Germinal center (tissue), 1 donor: ENCODE data around the gene SNX3.
"Not testable (repeated sequence)": the region's sequence is repeated elsewhere in the genome, so short reads cannot be mapped to it uniquely, and the experiment has no call there.

Experiments used
- DNase-seq: peaks from one replicate; pipeline ENCODE4 v3.0.0; 2012; ENCODE audit warnings: mixed read lengths, low spot score

SNX3 gene

DNA sequence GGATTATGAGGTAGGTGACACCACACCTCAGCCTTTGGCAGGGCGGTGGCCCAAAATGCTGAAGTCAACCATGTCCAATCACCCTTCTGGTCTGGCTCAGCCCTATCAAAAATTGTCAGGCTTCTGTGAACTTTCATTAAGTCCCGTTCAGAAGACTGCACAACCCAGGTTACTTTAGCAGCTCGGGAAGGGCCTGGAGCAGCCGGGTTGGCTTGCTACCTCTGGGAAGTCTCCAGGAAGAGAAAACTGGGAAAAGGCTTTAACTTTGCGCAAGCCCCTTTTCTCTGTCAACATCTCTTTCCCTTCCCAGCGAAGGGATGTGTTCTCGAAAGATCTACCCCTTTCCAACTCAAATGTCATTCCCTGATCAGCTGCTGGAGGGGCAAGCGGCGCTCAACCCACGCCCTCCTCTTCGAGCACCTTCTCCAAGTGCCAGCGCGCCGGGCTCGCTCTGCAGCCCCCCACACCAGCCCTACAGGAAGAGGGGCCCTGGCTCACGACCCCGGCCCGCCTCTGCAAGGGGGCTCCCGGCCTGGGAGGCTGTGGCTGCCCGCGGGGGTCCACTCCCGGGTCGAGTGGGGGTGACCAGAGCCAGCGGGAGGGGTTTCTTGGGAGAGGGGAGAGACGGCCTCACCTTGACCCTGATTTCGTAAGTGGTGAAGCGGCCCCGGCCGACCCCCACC is 573 bp downstream of the SNX3 start:
- DNase-seq: peak; percentile 66

DNA sequence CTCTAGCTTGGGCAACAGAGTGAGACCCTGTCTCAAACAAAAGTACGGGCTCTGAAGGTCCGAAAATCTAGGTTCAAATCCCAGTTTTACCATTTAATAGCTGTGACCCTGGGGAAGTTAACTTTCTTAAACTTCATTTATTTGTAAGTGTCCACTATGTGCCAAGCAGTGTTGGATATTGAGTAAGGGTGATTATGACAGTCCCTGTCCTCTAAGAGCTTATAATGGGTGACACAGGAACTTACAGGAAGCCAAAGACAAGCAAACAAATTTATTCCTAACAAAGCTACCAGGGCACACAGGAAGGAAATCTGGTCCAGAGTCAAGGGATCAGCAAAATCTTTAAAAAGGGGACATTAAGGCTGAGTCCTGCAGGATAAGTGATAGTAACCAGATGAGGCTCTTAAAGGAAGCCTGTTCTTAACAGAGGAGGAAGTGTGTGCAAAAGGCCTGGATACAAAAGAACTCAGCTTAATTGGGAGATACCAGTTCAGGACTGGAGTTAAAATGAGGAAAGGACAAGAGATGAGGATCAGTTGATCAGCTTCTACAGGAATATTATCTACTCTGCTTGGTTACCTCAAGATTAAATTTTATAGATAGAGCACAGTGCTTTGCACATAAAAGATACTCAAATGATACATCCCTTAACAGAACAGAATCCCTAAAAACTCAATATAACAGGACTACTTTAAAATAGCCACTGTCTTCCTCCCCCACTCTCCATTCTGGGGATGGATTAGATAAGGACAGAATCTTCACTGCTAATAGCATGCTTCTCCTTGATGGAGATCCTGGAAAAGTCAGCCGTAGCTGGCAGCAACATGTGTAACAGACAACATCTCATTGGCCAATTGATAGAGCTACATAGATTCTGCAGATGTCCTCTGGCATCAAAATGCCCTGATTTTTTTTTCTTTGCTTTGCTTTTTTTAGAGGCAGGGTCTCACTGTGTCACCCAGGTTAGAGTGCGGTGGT is 6.1 kb downstream of the SNX3 start:
- no peak for DNase-seq

DNA sequence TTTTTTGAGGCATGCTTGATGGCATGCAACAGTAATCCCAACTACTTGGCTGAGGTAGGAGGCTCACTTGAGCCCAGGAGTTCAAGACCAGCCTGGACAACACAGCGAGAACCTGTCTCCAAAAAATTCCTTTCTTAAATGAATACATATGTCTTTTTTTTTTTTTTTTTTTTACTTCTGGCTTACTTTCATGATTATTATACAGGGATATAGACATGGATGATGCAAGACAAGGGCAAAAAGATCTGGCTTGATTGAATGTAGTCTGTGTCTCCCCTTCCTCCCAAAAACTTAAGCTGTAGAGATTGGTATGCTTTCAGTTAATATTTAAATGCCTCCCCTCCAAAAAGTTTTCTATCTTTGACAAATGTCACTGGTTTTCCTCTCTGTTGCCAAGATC is 7.6 kb downstream of the SNX3 start:
- no peak for DNase-seq

DNA sequence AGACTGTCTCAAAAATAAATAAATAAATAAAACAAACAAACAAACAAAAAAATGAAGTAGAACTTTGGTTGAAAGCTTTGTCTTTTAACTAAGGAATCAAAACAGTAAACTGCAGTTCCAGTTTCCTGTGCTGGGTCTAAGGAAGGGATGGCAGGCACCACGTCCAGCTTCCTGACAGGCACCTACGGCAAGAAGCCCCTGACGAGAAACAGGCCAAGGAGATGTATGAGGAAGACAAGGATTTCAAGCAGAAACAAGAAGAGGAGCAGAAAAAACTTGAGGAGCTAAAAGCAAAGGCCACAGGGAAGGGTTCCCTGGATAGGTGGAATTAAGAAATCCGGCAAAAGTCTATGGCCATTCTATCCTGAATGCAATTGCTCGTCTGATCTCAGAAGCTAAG is 8.8 kb downstream of the SNX3 start:
- no peak for DNase-seq

DNA sequence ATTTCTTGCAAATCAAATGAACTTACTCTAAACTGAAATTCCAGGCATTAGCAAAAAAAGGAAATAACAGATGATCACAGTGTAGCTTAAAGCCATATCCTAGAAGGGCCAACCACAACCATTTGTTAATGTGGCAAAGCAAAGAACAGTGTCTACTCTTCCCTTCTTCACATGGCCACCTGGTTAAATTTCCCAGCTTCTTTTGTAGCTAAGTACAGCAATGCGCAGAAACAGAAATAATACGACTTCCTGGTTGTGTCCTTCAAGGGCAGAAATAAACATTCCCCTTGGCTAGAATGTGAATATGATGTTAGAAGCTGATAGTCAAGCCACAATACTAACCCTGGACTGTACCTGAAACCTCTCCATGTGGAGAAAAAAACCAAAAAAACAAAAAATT is 9.6 kb downstream of the SNX3 start:
- no peak for DNase-seq

DNA sequence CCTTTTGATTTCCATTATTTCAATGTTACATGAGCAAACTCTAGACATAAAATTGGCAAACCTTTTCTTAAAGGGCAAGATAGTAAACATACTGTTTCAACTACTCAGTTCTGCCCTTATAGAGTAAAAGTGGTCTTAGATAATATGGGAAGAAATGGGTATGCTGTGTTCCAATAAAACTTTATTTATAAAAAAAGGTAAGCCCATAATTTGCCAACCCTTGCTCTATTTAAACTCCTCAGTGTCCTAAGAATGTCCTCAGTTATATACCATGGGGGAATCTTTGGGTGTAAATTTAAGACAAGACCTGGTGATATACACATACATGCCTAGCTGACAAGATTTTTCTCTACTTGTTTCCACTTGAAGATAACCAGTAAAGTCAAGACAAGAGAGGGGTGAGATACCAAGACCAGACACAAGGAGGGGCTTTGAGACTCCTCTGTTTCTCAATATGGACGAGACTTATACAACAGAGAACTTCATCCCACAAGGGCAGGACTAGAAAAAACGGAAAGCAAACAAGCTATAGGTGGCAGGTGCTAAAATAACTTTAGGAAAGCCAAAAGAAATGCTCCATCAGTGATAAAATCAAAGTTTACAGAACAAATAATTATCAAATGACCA is 10.5 kb downstream of the SNX3 start:
- DNase-seq: peak; percentile 15

DNA sequence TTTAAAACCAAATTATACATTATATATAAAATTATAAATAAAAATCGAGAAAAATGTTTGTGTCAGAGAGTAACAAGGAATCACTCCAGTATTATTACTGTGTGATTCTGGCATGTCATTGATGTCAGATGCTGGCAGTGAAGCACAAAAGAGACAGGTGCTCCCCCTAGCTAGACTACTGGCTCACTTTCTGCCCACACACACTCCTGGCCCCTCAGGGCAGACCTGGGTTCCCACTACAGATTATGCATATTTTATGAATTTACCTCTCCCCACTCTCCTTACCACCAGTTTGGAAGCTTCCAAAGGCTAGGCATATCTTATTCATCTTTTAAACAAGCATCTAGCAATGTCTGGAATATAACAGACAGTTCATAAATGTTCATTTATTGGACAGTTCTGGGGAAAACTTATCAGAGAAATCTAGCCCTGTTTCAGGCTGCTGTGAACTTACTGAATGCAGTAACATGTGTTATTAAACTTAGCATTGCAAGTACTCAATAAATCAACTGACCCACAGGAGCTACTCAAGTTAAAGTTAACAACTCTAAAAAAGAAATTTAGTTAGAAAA is 12.8 kb downstream of the SNX3 start:
- DNase-seq: no peak

DNA sequence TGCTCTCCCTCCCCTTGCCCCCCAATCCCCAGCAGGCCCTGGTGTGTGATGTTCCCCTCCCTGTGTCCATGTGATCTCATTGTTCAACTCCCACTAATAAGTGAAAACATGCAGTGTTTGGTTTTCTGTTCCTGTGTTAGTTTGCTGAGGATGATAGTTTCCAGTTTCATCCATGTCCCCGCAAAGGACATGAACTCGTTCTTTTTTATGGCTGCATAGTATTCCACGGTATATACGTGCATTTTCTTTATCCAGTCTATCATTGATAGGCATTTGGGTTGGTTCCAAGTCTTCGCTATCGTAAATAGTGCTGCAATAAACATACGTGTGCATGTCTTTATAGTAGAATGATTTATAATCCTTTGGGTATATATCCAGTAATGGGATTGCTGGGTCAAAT is 15.7 kb downstream of the SNX3 start:
- not testable (repeated sequence) for DNase-seq

DNA sequence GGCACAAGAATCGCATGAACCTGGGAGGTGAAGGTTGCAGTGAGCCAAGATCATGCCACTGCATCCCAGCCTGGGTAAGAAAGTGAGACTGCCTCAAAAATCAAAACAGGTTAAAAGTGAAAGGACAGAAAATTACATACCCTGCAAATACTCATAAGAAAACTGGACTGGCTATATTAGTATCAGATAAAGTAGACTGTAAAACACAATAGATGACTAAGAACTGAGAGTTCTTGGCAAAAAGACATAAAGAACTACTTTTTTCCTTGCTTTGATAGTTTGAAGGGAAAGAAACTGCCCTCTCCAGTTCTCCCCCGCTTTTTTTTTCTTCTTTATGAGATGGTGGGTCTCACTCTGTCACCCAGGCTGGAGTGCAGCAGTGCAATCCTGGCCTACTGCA is 17.0 kb downstream of the SNX3 start:
- no peak for DNase-seq

DNA sequence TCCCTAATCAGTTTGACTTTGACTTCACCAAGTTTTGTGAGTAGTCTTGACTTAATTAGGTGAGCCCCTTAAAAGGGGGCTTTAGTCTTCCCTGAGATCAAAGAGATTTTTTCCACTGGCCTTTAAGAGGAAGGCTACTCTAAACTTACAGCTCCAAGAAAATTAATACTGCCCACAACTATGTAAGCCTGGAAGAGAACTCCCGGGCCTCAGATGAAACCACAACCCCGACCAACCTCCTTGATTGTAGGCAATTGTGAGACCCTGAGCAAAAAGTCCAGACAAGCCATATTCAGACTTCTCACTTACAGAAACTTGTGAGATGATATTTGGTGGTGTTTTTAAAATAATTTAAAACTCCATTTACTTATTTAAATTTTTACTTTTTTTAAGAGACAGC is 18.1 kb downstream of the SNX3 start:
- no peak for DNase-seq

DNA sequence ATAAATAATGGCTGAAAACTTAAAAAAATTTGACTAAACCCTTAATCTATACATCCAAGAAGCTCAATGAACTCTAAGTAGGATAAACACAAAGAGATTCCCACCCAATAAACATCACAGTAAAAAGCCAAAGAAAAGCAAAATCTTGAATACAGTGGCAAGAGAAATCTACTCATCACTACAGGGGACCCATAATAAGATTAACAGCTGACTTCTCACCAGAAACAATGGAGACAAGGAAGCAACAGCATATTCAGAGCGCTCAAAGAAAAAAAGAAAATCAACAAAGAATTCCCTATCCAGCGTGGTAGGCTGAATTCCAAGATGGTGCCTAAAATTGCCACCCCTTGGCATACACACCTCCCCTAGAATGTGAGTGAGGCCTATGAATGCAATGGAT is 18.6 kb downstream of the SNX3 start:
- no peak for DNase-seq

DNA sequence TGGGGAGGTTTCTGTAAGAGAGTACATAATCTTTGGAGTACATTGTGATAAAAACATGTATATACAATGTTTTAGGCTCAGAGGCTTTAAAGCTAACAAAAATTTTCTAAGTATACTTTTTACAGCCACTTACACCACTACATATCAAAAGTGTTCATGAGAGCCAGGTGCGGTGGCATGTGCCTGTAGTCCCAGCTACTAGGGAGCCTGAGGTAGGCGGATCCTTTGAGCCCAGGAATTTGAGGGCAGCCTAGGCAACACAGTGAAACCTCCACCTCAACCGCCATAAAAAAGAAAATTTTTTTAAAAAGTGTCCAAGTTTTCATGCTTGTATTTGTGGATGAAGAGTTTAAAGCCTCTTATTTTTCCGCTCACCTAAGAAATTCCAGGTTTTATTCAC is 22.5 kb downstream of the SNX3 start:
- DNase-seq: no peak

DNA sequence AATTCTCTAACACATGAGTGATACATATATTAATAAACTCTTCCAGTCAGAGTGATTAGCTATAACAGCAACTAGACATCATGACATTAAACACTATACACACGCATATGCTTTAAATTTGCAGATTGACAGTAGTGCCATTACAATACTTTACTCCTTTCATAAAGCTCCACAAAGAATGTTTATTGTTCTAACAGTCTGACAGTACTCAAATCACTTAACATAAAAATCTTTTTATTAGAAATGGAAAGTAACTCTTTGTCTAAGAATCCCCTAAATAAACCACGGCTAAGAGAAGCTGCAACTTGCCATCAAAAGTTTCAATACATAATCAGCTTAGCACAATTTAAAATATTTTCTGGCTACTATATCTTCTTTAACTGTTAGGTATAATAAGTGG is 24.0 kb downstream of the SNX3 start:
- DNase-seq: no peak

DNA sequence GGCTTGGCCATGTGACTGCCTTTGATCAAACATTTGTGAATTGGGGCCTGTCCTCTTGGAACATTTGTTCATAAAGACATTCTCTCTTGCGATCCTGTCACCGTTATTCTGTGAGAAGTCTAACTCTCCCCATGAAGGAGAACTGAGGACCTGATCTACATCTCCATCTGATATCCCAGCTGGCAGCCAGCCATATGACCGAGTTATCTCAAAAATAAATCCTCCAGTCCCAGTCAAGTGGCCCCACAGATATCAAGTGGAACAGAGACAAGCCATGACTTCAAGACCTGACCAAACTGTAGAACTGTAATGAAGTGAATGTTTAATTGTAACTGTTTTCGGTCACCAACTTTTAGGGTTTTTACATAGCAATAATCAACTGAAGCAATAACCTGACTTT is 25.7 kb downstream of the SNX3 start:
- no peak for DNase-seq

DNA sequence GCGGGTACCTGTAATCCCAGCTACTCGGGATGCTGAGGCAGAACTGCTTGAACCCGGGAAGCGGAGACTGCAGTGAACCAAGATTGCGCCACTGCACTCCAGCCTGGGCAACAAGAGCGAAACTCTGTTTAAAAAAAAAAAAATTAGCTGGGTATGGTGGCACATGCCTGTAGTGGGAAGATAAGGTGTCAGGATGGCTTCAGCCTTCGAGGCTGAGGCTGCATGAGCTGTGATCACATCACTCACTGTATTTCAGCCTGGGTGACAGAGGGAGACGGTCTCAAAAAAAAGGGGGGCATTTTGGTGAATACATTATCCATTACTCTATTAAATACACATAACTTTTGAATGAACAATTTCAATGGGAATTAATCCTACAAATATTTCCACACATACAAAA is 32.4 kb downstream of the SNX3 start:
- no peak for DNase-seq

DNA sequence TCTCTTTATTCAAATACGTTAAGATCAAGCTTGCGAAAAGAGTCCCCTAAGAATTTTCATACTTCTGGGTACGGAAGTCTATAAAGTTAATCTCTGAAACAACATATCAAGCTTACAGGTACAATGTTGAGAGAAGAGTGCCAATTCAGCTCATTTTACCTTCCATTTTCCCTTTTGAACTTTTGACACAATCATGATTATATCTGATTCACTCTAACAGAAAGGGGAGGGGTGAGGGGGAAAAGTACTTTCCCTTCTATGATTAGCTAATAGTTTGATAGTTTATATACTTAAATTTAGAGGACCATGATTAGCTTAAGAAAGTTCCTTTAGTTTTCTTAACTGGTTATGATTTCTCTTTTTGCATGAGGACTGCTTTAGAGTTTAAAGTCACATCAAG is 33.5 kb downstream of the SNX3 start:
- no peak for DNase-seq

DNA sequence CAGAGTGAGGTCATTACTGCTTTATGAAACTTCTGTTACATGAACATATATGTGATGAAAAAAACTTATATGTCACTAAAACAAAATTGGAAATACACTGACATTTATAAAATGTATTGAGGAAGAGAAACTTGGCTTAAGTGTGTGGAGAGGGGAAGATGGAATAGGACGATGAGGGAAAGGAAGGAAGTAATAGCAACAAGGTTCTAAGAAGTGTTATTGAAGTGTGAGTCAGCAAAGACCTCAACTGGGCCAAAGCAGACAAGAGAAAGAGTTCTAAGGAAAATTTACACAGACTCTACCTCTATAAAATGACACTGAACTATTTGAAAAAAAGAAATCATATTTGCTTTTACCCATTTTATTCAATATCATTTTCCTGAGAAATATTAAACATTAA is 38.3 kb downstream of the SNX3 start:
- DNase-seq: no peak

DNA sequence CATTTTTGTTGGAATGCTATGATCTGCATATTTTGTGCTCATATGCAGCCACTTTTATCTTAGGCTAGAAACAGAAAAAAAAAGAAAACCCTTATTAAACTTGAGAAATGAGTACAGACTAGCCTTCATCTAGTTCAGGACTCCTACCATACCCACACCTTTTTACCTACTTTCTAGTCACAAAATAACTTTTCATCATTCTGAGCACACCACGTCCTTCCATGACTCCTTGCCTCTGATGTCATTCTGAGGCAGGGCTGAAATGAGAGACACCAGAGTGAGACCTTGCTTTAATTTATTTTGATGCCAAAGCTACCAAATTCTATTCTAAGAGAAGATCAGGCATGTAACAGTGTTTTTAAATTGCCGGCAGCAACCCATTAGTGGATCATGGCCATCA is 38.8 kb downstream of the SNX3 start:
- no peak for DNase-seq

DNA sequence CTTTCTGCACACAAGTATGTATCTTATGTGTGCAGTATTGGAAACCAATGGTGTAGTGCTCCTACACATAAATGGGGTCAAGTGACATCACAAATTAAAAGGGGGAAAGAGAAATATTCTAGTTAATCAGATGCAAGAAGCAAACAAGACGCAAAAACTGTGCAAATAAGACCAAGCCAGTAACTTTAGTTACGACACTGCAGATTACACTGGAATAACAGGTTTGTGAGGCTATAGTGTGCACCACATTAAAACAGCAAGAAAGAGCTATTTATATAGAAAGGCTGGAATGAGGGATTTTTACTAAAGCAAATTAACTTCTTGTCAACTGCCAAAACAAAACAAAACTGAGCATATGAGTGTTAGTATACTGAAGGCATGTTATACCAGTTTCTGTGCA is 49.2 kb downstream of the SNX3 start:
- DNase-seq: no peak

DNA sequence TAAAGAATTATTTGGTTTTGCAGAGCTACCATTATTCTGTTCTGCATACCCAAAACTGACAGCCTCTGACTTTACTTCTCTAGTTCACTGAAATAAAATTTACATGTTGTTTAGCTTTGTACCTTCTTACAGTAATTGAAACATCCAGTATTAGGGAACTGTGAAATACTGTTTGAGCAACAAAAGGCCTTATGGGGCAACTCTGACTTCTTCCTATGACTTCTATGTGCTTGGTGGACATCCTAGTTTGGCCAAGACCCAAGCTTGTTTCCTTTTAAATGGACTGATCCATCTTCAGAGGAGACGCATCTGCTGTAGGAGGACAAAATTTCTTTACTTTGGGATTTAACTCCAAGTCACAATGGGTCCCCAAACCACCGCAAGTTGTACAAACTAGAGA is 50.3 kb downstream of the SNX3 start:
- DNase-seq: no peak

DNA sequence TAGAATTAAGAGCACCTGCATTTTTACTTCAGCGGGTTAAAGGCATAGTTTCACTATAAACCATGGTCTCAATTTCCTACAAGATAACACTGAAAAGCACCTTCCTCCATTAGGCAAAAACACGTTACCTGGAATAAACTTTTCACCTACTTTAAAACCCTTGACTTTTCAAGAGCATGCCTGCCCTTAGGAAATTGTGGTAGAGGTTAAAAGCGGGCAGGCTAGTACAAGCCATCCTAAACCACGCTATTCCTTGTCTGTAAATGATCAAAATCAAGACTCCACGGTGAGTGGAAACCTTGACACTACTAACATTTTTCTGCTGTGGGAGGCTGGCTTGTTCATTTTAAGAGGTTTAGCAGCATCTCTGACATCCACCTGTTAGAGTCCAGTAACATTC is 51.1 kb downstream of the SNX3 start:
- no peak for DNase-seq

DNA sequence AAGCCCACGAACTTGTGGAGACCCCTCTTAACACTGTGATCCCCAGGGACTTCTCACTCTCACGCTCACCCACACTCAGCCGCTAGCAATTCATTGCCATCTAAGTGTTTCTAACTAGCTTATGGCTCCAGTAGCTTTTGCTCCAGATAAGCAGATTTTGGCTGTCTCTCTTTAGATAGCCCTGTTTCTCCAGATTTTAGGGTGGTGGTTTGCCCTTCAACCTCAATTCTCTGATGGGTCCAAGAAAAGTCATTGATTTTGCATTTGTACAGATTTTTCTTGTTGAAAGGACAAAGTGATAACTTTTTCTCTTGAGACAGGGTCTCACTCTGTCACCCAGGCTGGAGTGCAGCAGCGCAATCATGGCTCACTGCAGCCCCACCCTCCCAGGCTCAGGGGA is 53.8 kb downstream of the SNX3 start:
- DNase-seq: no peak
